GM18907 (cell line): Measurements from ENCODE around the gene CTNND2.
"Not testable (repeated sequence)": the region's sequence is repeated elsewhere in the genome, so short reads cannot be mapped to it uniquely, and the experiment has no call there.

Experiments used
- ATAC-seq: cut with Tn5 transposase; IDR thresholded peaks from one replicate; pipeline ENCODE4 v1.9.1; 2021; ENCODE audit warnings: mild to moderate bottlenecking, moderate library complexity; ENCODE audit not compliant: unreplicated experiment

The CTNND2 gene

DNA sequence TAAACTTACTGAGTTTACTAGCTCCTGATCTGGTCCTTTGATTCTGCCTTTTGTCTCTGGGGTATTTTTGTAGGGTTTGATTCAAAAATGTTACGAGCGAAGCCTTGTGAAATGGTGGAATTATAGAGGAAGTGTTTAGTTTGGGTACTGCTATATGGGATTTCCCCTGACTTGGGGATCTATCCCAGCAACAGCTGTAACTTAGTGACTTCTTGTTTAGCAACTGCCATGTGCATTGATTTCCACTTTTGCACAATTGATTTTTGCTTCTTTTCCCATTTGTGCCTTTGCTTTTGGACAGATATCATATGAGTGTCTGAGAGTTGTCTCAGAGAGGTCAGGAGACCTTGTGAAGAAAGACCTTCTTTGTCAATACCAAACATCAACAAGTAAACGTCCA lies 894.7 kb downstream of the CTNND2 start:
- ATAC-seq, result no peak

DNA sequence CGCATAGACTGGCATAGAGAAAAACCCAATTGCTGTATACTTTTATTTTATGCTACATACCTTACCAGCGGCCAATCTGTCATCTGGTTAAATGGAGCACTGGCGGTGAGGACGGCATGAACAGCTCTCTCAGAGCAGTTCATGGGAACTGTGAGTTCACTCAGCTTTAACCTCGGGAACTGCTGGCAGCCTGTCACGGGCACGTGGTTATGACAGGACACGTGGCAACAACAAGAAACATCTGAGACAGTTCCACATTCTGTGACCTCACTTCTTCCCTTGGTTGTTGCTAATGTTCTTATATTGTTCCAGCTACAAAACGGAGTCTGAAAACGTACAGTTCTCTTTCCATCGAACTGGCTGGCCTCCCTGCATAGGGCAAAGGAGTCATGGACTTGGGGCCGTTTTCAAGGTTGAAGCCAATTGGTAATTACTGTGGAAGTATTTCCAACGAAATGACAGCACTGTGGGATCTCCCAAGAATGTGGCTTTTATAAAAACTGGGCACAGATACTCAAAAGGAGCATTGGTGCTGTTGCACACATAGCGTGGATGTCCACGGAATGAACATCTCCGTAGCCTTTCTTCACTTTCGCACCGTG lies 896.9 kb downstream of the CTNND2 start:
- ATAC-seq, result no peak

DNA sequence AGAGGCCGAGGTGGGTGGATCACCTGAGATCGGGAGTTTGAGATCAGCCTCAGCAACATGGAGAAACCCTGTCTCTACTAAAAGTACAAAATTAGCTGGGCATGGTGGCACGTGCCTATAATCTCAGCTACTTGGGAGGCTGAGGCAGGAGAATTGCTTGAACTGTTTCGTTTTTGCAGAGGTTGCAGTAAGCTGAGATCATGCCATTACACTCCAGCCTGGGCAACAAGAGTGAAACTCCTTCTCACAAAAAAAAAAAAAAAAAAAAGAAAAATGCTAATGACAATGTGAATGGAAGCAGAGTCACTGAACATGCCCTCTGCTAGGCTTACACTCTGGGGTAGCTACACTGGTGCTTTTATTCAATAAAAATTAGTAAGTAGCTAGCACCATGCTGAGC lies 899.7 kb downstream of the CTNND2 start:
- ATAC-seq, result not testable (repeated sequence)

DNA sequence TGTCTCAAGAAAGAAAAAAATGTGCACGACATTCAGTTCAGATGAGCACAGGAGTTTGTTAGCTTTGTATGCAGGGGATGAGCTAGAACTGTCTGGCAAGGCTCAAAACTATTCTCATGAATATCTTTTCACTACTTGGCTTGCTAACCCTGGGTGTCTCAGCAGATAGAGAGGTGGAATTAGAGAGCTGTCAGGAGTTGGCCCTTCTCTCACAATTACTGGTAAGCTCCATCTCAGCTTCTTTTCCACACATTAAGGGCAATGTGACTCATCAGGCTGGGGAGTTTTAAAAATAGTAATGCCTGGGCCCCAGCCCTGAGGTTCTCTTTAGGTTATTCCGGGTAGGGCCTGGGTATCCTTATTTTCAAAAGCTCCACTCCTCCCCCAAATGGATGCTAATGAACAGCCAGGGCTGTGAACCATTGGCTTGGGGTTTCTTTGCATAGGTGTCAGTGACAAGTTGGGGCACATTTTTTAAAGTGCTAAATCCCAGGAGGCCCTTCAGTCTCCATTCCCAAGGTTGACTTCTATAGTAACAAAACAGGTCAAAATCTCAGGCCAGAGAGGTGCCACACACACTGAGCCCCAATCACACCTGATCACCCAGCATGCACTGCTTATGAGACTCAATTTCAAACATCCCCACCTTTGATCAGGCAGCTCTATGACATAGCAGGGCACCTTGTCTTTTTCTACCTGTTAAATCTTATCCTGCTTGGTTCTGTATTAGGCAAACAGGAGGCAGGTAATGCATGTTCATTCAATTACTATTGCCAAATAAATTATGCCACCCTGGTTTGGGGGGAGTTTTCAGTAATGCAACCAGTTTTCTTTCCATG lies 903.5 kb downstream of the CTNND2 start:
- no peak for ATAC-seq

DNA sequence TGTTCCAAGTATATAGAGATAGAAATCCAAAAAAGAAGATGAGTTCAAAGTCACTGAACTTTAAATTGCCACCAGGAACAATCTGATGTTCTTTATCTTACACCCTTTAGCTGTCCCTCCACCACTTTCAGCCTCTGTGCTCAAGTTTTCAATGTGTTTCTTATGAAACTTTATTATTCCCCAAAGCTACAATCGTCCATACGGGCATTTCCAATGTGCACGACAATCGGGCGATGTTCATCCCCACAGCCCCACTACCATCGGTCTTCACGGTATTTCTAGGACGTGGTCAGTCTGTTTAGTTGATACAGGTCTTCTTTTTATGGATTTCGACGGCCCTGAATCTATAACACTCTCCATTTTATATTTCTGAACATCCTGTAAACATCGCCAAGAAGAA lies 904.5 kb downstream of the CTNND2 start:
- ATAC-seq, result no peak

DNA sequence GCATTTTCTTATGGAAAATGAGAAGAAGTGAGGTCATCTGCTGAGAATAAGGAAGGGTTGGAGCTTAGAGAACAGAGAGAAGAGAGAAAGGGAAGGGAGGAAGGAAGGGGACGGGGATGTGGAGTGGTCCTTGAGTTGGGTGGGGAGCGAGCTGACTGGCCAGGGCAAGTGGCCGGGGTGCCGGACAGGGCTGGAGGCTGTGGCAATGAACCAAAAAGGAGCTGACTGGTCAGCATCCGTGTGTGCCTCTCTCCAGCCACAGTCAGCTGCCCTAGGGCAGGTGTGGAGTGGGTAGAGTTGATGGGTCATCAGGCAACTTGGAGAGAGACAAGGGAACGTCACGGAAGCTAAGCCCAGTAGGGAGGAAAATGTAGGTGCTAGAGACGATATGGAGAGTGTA lies 908.4 kb downstream of the CTNND2 start:
- ATAC-seq, result no peak

DNA sequence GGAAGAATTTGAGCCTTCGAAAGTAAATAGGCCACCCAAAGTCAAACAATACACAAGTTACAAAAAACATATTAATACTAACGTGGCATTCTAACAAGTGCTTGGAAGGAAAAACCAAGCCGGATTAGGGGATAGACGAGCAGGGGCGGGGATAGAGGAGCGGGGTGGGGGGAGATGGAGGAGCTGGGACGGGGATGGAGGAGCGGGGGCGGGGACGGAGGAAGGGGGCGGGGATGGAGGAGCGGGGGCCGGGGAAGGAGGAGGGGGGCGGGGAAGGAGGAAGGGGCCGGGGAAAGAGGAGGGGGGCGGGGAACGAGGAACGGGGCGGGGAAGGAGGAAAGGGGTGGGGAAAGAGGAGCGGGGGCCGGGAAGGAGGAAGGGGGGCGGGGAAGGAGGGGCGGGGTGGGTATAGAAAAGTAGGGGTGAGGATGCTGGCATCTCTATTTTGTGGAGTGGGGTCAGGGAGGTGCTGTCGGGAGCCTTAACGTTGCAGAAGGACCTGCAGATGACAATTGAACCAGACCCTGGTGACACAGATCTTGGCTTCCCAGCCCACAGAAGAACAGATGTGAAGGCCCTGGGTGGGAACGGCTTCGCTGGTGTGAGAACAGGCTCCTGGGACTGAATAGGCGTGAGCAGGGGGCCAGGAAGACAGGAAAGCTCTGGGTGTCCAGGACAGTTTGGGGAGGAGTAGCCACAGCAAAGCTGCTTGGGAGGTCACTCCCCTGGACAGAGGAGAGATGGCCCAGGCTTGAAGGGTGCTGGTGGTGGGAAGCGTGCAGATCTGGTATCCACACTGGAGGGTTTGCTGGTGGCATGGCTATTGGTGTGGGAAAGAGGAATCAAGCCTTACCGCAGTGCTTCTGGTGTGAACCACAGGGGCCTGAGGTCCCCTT lies 909.9 kb downstream of the CTNND2 start:
- no peak for ATAC-seq

DNA sequence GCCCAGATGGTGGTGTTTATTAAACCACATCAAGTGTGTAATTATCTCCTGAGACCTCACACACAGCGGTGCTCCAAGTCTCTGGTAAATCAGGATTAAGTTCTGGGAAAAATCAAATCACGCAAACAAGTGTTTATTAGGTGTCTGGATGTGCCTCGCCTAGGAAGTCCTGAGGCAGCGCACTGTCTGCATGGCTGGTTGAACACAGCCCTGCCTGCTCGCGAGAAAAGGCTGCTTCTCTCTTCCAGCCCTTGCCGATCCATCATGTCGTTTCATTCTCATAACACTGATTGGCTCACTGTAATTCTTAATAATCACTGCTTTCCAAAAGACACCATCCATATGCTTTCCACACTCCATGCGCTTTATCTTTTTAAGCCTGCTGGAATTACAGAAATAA lies 913.6 kb downstream of the CTNND2 start:
- no peak for ATAC-seq

DNA sequence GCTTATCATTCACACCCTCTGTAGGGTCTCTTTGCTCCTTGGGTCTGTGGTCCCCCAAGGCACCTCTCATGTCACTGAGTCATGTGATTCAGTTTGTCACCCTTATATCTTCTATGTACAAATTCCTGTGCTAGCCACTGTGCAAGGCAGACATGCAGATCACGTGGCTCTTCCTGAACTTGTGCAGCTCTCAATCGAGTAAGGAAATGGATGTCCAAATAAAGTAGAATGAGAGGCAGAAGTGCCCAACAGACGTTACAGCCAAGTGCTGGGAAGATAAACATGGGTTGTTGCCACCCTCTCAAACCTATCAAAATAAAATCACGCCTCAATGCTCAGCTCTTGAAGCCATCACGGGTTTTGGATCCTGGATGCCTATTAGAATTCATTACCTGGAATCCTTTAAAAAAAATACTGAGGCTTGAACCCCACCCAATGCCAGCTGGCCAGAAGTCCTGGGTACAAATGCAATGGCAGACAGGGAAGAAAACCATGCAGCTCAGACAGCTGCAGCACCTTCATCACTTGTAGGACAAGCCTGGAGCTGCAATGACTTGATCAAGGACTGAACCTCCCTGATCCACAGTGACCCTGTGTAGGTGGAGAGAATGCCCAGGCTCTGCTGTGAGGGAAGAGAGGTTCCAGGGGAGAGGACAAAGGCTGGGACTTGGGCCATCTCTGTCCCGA lies 914.5 kb downstream of the CTNND2 start:
- no peak for ATAC-seq

DNA sequence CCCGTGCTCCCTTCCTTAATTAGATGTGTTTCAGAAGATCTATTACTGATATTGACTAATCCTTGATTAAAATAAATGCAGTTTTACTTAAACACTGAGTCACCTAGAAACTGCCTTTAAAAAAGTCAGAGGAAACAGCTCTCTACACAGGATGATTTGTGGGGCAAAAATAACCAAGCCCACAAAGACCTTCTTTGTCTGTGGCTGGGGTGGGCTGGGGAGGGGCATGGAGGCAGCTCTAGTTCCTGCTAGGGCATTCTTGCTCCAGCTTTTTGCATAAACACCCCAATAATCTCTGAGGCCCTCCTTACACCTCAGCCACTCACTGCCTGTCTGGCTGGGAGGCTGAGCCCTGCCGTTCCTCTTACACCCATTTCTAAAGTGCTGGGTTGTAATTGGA lies 915.6 kb downstream of the CTNND2 start:
- no peak for ATAC-seq

DNA sequence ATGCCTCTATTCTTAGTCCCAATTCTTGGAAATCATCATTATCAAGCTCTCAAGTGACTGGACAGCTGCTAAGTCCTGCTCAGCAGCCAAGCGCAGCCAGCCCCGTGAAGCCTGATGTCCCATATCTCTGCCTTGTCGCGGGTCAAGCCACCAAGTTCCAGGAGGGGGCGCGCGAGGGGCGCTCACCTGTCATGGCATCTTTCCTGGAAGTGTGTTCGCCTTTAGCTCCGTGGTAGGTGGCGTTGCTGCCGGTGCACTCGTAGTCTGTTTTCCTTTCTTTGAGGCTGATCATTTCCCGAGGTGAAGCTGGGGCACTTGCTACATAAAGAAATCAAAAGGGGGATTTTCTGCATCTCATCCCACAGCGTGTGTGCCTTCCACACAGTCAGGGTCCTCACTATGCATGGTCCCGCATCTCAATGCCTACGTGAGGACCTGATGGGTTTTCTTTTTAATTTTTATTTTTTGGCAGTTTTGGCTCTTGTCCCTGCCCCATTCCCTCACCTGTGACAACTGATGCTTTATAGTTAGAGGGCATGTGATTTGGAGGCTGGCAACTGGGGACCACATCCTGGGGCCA lies 916.2 kb downstream of the CTNND2 start:
- peak; percentile 91 for ATAC-seq

DNA sequence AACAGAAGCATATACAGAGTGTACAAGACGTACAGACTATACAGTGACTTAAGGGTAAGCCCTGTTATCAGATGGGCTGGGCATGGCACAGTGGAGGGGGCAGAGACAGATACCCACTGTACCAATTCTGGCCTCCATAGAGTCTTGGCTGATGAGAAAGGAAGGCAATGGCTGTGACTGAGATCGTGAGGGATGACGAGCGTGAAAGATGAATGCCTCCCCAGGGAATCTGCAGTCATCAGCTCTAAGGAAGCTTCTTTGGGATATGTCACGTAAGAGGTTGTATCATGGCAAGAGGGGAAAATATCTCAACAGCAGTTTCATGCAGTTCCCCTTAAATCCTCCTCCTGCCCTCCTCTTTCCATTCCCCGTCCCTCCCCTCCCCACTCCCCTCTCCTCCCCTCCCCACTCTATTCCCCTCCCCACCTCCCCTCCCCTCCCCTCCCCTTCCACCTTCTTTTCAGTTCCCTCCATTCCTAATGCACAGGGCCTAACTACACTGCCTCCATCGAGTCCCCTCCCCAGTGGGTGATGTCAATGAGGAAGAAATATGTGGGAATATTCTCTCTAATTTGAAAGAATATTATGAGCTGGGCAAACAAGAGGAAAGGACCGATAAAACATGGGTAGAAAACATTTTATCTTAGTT lies 916.8 kb downstream of the CTNND2 start:
- ATAC-seq, result no peak

DNA sequence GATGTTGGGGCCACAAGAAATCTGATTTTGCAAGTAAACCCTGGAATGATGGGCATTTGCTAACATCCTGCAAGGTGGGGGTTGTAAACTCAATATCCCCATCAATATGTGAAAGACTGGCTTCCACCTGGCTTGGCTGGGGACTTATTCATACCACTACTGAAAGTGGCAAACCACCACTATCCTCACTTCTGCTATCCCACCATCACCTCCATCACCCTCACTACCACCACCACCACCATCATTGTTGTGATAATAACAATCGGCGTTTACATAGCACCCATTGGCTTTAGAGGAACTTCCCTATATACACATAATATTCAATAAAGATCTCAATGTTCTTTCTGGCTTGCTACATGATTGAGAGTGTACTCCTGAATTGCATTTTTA lies 918.5 kb downstream of the CTNND2 start:
- ATAC-seq, result peak; percentile 64

DNA sequence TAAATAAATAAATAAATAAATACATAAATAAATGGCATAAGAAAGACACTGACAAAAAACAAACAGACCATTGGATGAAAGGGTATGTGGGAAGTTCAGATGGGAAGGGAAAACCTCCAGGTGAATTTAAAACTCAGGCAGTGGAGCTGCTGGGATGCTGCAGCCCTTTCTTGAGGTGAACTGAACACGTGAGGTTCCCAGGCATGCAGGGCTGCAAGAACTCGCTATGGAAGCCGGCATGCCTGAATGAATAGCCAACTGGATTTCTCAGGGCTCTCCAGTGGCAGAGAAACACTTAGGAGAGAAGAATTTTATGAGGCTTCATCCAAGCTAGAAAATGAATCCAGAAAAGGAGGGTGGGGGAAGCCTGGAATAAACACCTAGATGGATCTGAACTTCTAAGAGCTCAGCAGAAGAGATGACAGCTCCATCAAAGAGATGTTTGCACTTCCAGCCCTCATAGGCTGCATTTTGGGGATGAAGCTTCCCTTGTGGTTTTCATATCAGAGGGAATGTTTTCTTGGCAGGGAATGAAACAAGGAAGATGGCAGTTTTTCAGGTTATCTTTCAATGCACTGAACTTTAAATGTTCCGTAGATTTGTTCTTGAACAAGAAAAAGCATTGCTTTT lies 919.0 kb downstream of the CTNND2 start:
- no peak for ATAC-seq

DNA sequence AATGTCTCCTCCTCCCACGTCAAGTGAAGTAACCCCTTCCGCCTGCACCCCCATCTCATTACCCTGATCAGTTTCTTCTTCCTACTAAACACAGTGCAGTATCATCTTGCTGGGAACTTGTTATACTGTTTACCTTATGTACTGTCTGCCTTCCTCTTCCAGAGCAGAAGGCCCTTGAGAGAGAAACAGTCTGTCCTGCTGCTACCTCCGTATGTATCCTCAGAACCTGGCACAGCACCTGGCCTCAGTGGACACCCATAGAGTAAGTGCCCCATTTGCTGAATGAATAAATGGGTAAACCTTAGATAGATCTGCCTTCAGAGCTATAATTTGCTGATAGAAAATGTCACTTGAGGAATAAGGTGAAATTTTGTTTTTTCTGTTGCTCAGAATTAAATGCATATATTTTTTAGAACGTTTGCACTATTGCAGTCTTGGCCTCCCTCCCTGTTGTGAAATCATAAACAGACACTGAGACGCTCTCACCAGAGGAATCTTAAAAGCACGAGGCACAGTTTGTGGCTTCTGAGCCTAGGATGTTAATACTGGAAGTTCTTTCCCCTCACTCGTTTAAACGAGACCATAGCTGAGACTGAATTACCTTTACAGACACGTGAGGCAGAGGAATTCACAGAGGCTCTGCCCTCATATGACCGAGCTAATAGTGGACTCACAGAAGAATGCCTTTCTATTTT lies 920.1 kb downstream of the CTNND2 start:
- ATAC-seq, result no peak

DNA sequence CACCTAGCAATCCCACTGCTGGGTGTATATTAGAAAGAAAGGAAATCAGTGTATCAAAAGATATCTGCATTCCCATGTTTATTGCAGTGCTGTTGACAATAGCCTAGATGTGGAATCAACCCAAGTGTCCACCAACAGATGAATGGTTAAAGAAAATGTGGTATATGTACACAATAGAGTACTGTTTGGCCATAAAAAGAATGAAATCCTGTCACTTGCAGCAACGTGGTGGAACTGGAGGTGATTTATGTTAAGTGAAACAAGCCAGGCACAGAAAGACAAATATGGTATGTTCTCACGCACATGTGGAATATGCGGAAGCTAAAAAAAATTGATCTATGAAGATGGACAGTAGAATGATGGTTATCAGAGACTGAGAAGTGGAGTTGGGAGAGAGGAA lies 921.6 kb downstream of the CTNND2 start:
- ATAC-seq, result no peak

DNA sequence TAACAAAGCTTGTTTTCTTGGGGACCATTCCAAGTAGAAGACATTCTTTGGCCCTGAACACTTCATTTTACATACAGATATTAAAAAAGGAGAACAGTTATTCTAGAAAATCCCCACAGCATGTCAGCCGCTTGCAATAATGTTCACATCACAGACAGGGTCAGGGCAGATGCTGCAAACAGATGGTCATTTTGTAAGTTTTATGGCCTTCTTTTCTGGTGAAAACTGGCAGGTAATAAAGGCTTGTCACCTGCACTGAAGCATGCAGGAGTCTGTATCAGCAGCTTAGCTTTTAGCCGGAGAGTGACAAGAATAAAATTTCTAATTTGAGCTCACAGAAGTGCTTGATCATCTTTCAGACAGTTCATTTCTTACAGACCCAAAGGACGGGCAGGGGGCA lies 922.3 kb downstream of the CTNND2 start:
- ATAC-seq, result no peak

DNA sequence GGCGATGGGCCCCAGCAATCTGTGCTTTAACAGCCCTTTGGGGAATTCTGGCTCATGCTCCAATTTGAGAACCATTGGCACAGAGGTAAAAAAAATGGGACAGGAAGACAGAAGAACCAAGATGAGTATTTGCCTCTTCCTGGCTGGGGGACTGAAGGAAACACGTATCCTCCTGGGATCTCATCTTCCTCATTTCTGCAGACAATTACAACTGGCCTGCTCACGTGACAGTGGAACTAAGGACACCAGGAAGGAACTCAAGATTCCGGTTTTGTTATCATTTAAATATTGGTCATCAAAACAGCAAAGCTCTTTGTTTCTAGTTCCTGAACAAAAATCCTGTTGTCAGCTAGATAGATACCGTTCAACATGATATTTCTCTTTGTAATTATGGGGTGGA lies 927.2 kb downstream of the CTNND2 start:
- no peak for ATAC-seq

DNA sequence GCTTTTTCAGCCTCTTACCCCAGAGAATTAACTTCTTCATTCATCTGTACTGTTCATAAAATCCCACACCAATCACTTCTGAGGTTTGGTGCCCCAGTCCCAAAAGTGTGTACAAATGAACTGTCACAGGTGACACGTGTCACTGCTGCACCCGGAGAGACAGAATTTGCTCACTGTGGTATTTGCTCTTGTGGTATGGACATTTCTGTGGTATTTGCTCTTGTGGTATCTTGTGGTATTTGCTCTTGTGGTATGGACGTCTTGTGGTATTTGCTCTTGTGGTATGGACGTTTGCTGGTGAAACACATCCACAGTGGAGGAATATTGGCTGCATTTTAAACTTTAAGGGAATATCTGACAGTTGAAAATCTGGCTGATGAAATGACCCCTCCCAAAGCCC lies 928.3 kb downstream of the CTNND2 start:
- ATAC-seq, result no peak
